Activated CD8-positive, alpha-beta memory T cell treated with anti-CD3 and anti-CD28 coated beads, Interleukin-2, amount 50 U/mL, for 4 hours (primary cell): Measurements from ENCODE around the gene KHDC1.
A peak's percentile ranks its signal among the peaks of the same experiment; 100 is the strongest.
"Not testable (repeated sequence)": the region's sequence is repeated elsewhere in the genome, so short reads cannot be mapped to it uniquely, and the experiment has no call there.

Experiments
- DNase-seq: peaks from one replicate; pipeline ENCODE4 v3.0.0-alpha.2; 2020

The KHDC1 gene, protein sequence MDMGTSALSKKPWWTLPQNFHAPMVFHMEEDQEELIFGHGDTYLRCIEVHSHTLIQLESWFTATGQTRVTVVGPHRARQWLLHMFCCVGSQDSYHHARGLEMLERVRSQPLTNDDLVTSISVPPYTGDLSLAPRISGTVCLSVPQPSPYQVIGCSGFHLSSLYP

GRCh38 chr6:73262671-73263569, at the start of gene KHDC1:
Gene KHDC1, minus strand, starts transcription at chr6:73263196. Its CDS starts 20,679 bp downstream, at chr6:73242517.
- peak; percentile 58 for DNase-seq

DNA sequence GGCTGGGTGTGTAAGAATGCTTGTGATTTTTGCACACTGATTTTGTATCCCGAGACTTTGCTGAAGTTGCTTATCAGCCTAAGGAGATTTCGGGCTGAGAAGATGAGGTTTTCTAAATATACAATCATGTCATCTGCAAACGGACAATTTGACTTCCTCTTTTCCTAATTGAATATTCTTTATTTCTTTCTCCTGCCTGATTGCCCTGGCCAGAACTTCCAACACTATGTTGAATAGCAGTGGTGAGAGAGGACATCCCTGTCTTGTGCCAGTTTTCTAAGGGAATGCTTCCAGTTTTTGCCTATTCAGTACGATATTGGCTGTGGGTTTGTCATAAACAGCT, 47.5 kb upstream of the KHDC1 start:
- not testable (repeated sequence) for DNase-seq

DNA sequence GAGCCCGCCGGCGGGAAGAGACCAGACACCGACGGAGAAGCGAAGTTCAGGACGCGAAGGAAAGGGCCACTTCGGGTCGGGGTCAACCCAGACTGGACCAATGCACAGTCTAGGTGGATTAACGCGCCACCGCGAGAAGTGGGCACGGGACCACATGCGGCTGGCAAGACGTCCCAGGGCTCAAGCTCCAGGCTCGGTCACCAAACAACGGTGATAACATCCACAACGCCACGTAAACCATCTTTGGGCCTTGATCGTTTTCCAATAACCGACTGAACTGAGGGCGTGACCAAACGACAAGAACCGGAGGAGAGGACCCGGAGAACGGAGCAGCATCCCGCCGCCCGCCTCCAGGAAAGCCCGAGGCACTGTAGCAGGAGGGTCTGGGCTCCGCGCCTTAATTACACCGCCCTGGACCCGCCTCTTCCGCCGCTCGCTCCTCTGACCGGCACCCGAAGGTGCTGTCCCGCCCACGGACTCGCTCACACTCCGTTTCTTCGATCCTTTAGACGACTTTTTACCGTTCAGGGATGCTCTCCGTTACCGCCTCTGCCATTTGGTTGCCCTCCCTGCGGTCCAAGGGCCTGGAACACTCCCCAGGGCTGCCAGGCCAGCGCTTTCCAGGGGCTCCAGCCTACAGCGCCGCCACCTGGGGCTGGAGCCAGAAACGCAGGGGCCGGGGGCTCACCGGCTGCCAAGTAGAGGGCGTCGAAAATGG, 46.9 kb upstream of the KHDC1 start:
- peak; percentile 52 for DNase-seq

DNA sequence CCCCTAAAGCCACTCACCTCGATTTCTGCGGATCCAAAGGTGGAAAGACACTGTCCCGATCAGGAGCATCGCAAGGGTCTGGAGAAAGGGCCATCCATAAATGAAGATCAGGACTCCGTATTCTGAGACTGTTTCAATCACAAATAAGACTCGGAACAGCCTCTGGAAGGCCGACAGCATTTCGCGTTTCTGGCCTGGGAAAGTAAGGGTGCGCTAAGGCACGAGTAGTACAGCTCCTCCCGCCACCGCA, 46.5 kb upstream of the KHDC1 start:
- DNase-seq: no peak

DNA sequence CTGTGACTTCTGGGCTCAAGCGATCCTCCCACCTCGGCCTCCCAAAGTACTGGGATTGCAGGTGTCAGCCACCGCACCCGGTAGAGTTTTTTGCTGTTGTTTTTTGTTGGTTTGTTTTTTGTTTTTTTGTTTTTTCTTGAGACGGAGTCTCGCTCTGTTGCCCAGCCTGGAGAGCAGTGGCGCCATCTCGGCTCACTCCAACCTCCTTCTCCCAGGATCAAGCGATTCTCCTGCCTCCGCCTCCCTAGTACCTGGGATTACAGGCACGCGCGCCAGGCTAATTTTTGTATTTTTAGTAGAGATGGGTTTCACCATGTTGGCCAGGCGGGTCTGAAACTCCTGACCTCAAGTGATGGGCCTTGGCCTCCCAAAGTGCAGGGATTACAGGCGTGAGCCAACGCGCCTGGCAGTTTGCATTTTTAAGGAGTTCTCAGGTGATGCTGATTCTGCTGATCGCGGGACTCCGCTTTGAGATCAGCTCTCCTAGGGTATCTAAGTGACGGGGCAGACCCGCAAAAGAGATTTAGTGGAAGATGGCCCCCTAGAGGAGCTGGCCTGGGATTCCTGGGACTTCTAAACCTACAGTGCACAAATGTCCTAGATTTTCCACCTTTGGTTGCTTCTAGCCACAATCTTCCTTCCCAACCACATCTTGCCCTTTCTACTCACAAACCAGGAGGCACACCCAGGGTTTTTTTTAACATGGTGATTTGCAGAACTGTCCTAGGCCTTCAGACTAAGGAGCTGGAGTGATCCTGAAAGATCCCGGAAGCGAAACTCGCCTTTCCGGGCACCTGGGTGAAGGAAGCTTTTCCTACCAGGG, 45.9 kb upstream of the KHDC1 start:
- DNase-seq: no peak

- not testable (repeated sequence) for DNase-seq
These were observed 40.8 kb upstream of the KHDC1 start for GRCh38 chr6:73303773-73304172.

GRCh38 chr6:73302339-73302738, 39.3 kb upstream of the KHDC1 start:
- no peak for DNase-seq

- DNase-seq: no peak
These were observed 36.4 kb upstream of the KHDC1 start for GRCh38 chr6:73299151-73299971.

DNA sequence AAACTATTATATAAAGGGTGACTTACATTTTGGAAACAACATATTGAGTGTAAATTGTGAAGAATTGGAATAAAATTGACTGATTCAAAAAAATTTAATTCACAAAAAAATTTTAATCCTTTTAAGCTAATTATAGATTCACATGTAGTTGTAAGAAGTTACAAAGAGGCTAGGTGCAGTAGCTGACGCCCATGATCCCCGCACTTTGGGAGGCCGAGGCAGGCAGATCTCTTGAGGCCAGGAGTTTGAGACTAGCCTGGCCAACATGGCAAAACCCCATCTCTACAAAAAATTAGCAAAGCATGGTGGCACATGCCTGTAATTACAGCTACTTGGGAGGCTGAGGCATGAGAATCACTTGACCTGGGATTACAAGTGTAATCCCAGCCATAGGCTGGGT, 30.3 kb upstream of the KHDC1 start:
- DNase-seq: no peak

DNA sequence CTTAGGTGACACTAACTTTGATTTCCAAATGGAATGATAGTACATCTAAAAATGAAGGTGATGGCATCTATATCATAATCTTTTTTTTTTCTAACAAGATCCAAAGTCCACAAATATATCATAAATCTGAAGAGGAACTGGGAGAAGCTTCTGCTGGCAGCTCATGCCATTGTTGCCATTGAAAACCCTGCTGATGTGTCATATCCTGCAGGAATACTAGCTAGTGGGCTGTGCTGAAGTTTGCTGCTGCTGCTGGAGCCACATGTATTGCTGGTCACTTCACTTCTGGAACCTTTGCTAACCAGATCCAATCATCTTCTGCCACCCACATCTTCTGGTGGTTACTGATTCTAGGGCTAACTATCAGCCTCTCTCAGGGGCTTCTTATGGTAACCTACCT, 27.4 kb upstream of the KHDC1 start:
- no peak for DNase-seq

DNA sequence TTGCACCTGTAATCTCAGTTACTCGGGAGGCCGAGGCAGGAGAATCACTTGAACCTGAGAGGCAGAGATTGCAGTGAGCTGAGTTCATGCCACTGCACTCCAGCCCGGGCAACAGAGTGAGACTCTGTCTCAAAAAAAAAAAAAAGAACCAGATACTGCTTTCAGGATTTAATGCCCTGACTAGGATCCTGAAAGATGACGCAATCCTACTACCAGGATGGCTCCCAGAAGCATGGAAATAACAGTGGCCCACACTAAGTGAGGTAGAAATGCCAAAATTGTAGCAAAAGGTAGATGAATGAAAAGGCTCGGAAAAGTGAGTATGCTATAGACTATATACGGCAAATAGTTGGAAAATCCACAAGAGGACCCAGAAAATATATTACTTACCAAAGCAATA, 23.8 kb upstream of the KHDC1 start:
- no peak for DNase-seq

GRCh38 chr6:73285674-73286283, 22.8 kb upstream of the KHDC1 start:
- no peak for DNase-seq

DNA sequence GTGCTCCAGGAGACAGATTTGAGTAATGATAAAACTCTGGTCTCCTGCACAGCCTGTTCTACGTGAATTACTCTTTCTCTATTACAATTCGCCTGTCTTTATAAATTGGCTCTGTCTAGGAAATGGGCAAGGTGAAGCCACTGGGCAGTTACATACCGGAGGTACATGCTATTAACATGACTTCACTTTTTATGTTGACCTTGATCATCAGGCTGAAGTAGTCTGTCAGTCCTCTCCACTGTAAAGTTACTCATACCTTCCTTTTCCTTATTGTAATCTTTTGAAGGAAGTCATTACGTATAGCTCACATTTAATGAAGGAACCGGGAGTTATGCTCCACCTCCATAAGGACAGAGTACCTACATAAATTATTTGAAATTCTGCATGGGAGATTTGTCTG, 19.9 kb upstream of the KHDC1 start:
- DNase-seq: no peak

DNA sequence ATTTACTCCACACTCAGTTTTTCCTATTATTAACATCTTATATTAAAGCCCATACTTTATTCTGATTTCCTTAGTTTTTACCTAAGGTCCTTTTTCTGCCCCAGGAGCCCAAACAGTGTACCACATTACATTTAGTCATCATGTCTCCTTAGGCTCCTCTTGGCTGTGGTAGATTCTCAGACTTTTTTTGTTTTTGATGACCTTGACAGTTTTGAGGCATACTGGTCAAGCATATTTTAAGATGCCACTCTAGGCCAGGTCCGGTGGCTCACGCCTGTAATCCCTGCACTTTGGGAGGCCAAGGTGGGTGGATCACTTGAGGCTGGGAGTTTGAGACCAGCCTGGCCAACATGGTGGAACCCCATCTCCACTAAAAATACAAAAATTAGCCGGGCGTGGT, 18.7 kb upstream of the KHDC1 start:
- not testable (repeated sequence) for DNase-seq

GRCh38 chr6:73269296-73269695, 6.3 kb upstream of the KHDC1 start:
- not testable (repeated sequence) for DNase-seq

- DNase-seq: not testable (repeated sequence)
These were observed 5.9 kb upstream of the KHDC1 start for GRCh38 chr6:73268896-73269295.

DNA sequence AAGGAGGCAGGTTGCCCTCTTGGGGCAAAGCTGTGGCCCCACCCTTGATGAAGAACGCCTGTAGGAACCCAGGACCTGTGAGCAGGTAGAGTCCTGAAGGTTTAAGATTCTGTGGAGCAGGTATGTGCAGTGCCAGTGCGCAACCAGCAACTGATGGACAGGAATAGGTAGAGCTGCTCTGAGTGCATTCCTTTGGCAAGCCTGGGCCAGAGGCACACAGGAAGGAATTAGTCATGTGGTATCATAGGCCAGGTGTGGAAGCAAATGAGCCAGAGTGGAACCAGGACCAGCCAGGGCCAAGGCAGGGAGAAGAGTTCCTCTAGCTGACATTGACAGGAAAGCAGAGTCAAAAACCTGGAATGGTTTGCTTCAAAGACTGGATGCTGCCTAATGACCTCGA, 1.4 kb upstream of the KHDC1 start:
- no peak for DNase-seq

DNA sequence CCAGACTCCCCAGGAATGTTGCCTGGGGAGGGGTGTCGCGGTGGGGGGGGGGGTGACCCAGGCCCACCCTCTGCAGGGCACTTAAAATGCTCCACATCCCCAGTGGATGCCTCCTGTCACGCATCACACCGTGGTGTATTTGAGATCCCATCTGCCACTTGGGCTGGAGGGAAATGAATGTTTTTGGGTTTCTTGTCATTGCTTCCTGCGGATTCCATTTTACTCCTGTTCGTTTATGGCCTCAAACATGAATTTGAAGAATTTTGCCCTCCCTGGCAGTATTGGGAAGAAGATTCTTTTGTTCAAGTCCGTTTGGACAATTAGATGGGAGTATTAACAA, 544 bp upstream of the KHDC1 start:
- DNase-seq: no peak

GRCh38 chr6:73258721-73259120, 4.3 kb downstream of the KHDC1 start:
- DNase-seq: no peak

- not testable (repeated sequence) for DNase-seq
These were observed 8.7 kb downstream of the KHDC1 start for GRCh38 chr6:73254323-73254722.

DNA sequence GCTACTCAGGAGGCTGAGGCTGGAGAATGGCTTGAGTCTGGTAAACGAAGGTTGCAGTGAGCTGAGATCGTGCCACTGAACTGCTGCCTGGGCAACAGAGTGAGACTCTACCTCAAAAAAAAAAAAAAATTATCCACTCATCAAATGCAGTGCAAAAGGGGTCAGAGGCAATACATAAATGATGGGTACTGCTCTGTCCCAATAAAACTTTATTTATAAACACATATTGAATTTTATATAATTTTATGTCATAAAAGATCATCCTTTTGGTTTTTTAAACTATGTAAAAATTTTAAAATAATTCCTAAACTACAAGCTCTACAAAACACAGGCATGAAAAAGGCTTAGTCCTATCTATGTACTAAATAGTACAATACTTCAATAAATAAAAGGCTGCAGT, 10.3 kb downstream of the KHDC1 start:
- DNase-seq: no peak

DNA sequence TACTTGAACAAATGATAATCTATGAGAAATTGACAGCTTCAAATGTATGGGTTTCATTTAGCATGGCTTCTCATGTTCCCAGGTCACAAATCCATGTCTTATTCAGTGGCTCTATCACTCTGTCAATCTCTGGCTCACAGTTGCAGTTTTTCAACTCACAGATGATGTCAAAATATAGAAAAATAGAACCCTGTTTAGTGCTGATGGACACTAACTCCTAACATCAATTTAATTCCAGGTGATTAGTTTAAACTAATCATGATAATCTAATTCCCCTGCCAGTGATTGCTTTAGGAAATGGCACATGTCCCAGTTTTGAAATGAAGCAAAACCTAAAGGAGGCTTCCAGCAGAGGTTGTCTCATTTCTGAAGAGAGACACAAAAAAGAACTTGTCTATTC, 13.0 kb downstream of the KHDC1 start:
- DNase-seq: no peak
